Raji (cell line): ENCODE results near the gene PLAC1.

Source experiments
- POLR2A ChIP-seq: IDR thresholded peaks from 2 replicates; pipeline ENCODE4 v1.6.1; 2011; ENCODE audit warnings: low read depth, low read length, control low read depth; ENCODE audit not compliant: insufficient read depth

PLAC1 gene

DNA sequence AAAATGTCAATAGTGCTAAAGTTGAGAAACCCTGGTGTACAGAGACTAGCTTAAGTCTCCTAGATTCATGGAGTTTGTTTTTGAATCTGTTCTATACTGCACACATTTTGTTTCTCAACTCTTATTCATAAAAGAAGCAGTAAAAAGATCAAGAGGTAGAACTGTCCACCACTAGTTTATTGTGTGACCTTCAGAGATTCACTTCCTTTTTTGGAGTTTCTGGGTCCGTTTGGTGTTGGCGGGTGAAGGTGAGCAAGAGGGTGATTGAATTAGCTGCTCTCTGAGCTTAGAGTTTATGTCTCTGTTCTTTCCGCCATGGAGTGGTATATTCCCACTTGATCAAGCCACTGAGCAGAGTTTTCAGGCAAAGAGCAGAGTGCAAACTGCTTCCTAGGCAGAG is 21.4 kb upstream of the PLAC1 start:
- no peak for TF ChIP-seq POLR2A

DNA sequence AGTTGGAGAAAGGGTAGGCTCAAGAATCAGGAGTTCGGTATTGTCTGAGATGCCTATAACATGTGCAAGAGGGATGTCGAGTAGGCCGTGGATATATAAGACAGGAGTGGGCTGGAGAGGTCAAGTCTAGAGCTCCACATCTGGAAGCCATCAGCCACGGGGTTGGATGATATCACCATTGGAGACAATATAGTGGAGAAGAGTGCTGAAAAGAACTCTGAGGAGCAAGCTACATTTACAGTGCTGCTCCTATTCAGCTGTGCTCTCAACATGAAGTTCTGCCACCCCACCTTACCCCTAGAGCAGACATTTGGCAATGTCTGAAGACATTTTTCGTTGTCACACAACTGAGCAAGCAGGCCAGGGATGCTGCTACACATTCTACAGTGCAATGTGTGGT is 20.9 kb upstream of the PLAC1 start:
- TF ChIP-seq POLR2A, result no peak

GRCh38 chrX:134677332-134677731 is 19.1 kb upstream of the PLAC1 start:
- no peak for TF ChIP-seq POLR2A

- TF ChIP-seq POLR2A, result no peak
Measured at GRCh38 chrX:134676436-134676835, 18.2 kb upstream of the PLAC1 start.

DNA sequence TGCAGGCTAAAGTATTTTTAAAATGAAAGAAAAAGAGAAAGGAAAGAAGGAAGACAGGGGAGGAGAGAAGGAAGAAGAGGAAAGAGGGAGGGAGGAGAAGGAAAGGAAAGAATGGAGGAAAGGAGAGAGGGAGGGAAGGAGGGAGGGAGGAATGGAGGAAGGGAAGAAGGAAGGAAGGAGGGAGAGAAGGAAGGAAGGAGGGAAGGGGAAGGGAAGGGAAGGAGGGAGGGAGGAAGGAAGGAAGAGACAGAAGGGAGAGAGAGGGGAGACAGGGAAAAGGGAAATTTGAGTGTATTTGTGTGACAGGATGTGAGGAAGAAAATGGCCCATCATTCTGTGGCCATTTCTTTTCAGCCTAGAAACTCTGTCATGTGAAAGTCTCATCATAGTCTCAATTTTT is 14.9 kb upstream of the PLAC1 start:
- no peak for TF ChIP-seq POLR2A

DNA sequence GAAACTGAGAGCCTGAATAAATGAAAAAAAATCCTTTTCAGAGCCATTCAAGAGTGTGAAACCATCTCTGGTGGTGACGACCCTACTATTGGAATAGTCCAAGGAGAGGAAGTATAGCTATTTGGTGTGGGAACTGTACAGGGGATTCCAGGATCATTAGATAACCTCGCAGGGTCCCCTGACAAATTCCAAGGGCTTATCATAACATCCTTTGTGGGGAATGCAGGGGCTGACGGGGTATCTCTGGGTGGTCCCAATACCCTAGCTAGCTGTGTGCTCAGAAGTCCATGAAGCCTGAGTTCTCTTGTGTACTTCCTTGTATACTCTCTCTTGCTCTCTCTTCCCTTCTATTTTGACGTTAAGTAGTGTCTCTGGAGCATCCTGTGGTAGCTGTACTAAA is 13.8 kb upstream of the PLAC1 start:
- TF ChIP-seq POLR2A, result no peak

- no peak for TF ChIP-seq POLR2A
Measured at GRCh38 chrX:134671294-134671693, 13.0 kb upstream of the PLAC1 start.

- TF ChIP-seq POLR2A, result no peak
Measured at GRCh38 chrX:134670134-134670924, 12.1 kb upstream of the PLAC1 start.

GRCh38 chrX:134669378-134670098 is 11.3 kb upstream of the PLAC1 start:
- TF ChIP-seq POLR2A, result no peak

DNA sequence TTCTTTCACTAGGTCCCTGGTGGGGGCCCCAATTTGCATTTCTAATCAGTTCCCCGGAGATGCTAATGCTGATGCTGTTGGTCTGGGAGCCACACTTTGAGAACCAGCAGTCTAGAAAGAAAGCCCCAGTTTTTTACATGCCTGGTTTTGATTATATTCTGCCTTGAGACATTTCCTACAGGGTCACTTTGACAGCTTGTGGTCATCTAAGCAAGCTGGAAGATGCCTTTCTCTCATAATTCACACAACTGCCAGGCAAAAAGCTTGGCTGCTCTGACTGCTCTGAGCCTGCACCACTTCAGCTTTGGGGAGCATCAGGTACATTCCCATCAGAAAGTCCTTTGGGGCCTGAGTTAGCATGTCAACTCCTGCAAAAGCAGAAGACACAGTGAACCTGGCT is 5.9 kb upstream of the PLAC1 start:
- TF ChIP-seq POLR2A, result no peak

GRCh38 chrX:134661295-134661694 is 3.0 kb upstream of the PLAC1 start:
- no peak for TF ChIP-seq POLR2A

DNA sequence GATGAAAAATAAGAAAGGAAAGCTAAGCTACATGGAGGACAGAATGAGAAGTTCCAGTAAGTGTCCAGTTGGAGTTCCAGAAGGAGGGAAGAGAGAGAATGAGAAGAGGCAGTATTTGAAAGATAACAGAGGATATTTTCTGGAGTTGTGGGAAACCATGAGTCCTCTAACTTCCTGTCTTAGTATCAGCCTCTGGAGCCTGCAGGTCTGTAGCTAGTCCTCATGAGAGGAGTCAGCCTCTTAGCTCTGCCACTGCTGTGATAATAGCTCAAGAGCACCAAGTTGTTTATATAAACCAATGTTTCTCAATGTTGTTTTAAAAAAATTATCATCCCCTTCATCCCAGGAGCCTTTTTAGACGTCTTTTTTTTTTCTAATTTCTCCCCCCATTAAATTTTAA is 2.4 kb upstream of the PLAC1 start:
- TF ChIP-seq POLR2A, result no peak

GRCh38 chrX:134659761-134660160 is 1.5 kb upstream of the PLAC1 start:
- no peak for TF ChIP-seq POLR2A

DNA sequence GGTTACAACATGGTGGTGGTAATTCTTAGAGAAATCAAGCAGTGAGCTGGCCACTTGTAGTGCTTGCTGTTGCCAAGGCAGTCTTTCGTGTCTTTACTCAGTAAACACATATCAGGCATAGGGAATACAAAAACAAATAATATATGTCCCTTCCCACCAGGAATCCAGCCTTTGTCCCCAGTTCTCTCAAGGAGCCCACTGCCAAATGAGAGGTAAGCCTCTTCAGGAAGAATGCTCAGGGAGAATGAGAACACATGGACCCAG is 421 bp upstream of the PLAC1 start:
- no peak for TF ChIP-seq POLR2A

DNA sequence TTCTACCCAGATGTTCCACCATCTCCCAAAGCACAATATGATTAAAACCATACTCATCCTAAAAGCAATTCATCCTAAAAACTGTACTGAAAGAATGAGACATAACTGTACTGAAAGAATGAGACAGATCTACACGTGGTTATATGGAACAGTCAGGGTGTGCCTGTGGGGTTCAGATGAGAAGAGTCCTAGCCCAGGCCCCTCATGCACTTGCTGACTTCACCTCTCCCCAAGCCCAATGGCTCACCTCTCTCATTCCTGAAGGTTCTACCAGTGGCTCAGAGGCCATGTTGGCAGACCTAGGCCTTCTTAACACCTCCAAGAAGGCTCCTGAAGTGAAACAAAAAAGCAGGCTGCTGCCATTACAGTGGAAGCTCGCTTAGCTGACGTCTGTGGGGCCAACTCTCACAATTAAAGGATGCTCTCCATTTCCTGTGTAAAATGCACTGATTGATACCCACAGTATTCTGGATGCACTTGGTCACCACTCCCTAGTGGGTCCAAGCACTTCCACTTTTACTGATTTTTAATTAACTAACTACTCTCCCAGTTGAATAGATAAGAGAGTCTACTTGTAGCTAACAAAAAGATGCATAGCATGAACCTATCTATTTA is 3.8 kb downstream of the PLAC1 start:
- no peak for TF ChIP-seq POLR2A

DNA sequence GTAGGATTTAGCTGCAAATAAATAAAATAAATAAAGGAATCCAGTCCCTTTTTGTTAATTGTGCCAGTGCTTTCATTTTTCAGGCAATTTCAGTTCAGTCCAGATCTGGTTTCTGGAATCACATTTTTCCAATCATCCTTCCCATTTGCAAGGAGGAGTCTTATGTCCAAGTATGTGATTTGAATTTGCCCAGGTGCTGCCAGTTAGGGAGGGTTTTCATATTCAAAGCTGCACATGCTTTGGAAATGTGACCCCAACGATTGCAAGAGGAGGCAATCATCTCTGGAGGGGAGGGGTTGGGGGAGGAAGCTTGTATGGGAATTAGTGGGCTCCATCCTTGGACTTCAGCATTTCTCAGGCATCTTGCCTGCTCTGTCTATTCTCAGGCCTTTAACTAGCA is 4.4 kb downstream of the PLAC1 start:
- no peak for TF ChIP-seq POLR2A

GRCh38 chrX:134650701-134651100 is 7.6 kb downstream of the PLAC1 start:
- TF ChIP-seq POLR2A, result no peak

- no peak for TF ChIP-seq POLR2A
Measured at GRCh38 chrX:134649770-134650169, 8.5 kb downstream of the PLAC1 start.
